Activated CD8-positive, alpha-beta memory T cell treated with anti-CD3 and anti-CD28 coated beads for 1 hour (primary cell): Measurements from ENCODE around the gene SELENOS.

Experiments
- DNase-seq, 2 donors: peaks; one replicate each; pipeline ENCODE4 v3.0.0-alpha.2; 2020; ENCODE audit warnings: low read depth in 1 of 2; ENCODE audit errors: extremely low read depth in 1 of 2

SELENOS gene

GRCh38 chr15:101251830-101252820 is 25.2 kb downstream of the SELENOS start, which contains the start of gene CHSY1:
CHSY1 (minus strand) TSS chr15:101252048; CDS start chr15:101251456, 592 bp downstream.
- peak; percentile 48 to 80 for DNase-seq

- DNase-seq = no peak
These were observed 26.1 kb downstream of the SELENOS start for GRCh38 chr15:101250873-101251829.

- no peak for DNase-seq
These were observed 26.9 kb downstream of the SELENOS start for GRCh38 chr15:101250341-101250831.

- DNase-seq = no peak
These were observed 29.0 kb downstream of the SELENOS start for GRCh38 chr15:101248274-101248673.

- no peak for DNase-seq
These were observed 30.2 kb downstream of the SELENOS start for GRCh38 chr15:101246824-101247745.

DNA sequence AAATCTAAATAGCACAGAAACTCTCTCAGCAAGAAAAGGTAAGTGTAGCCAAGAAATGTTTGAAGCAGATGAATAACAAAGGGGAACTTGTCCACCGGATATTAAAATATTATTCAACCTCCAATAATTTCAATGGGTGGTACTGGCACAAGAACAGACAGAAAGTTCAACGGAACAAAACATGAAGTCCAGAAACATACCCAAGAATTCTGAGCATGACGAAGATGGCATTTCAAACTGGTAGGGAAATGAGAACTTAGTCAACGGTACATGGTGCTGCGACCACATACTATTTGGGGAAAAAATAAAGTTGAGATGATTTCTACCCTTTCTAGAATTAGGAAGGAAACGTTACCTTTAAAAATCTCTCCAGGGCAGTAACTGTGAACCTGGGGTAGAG is 30.9 kb downstream of the SELENOS start:
- no peak for DNase-seq

- no peak for DNase-seq
These were observed 32.2 kb downstream of the SELENOS start for GRCh38 chr15:101244889-101245668.

- DNase-seq = no peak
These were observed 33.1 kb downstream of the SELENOS start for GRCh38 chr15:101244036-101244781.

GRCh38 chr15:101243420-101243819 is 33.9 kb downstream of the SELENOS start:
- no peak for DNase-seq

DNA sequence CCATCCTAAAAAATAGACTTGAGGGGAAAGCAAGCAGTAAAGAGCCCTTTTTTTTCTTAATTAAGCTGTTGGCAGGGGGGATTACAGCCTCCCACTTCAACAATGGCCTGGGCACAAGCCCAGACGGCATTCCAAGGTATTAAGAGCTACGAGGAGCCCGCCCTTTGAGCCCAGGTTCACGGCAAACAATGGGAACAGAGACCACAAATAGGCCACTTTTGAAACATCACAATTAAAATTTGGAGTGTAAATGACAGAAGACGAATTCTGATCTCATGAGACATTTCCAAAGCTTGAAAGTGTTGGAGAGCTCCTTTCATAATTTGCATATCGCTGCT is 34.3 kb downstream of the SELENOS start:
- no peak for DNase-seq

GRCh38 chr15:101242160-101242998 is 34.9 kb downstream of the SELENOS start:
- DNase-seq = peak in 1 of 2 donors; percentile 26

DNA sequence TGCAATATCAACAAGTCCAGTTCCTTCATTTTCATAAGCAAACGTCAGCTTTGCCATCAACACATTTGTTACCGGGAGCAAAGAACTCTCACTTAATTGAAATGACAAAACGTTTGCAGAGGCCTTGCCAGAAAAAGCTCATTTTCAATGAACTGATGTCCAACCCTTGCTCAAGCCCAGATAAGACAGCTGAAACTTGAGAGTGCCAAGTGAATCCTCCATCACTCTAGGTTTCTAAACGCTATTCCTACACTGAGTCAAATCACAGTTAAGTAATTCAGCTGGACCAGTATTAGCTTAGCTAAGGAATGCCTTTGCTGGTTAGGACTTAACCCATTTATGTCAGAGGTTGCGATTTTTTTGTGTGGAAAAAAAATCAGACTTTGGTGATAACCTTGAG is 36.9 kb downstream of the SELENOS start:
- no peak for DNase-seq

GRCh38 chr15:101239724-101240136 is 37.6 kb downstream of the SELENOS start:
- DNase-seq = no peak

- DNase-seq = no peak
These were observed 40.0 kb downstream of the SELENOS start for GRCh38 chr15:101237251-101237650.

- DNase-seq = no peak
These were observed 43.5 kb downstream of the SELENOS start for GRCh38 chr15:101233651-101234280.

DNA sequence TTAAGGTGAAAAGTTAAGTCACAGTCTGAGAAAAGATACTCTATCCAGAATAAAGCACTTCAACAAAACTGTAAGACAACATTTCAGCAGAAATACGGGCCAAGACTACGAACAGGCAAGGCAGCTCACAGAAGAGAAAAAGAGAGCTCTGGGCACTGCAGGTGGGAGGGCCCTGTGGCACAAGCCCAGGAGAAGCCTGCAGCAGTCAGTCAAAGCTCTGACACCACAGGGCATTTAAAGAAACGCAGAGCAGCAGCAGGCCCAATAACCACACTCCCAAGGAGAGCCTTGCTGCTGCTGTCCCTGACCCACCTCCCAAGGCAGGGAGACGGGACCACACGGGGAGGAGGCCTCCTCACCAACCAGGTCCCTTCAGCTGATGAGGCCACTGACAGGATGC is 44.6 kb downstream of the SELENOS start:
- no peak for DNase-seq

- no peak for DNase-seq
These were observed 49.0 kb downstream of the SELENOS start for GRCh38 chr15:101228313-101228712.
